HG02970 (cell line): ENCODE results near the gene ANKLE2.
"Not testable (repeated sequence)": the region's sequence is repeated elsewhere in the genome, so short reads cannot be mapped to it uniquely, and the experiment has no call there.

Source experiments
- ATAC-seq: cut with Tn5 transposase; IDR thresholded peaks from one replicate; pipeline ENCODE4 v1.9.1; 2021; ENCODE audit warnings: mild to moderate bottlenecking, moderate library complexity, moderate number of reproducible peaks; ENCODE audit not compliant: unreplicated experiment, low FRiP score

ANKLE2 gene

DNA sequence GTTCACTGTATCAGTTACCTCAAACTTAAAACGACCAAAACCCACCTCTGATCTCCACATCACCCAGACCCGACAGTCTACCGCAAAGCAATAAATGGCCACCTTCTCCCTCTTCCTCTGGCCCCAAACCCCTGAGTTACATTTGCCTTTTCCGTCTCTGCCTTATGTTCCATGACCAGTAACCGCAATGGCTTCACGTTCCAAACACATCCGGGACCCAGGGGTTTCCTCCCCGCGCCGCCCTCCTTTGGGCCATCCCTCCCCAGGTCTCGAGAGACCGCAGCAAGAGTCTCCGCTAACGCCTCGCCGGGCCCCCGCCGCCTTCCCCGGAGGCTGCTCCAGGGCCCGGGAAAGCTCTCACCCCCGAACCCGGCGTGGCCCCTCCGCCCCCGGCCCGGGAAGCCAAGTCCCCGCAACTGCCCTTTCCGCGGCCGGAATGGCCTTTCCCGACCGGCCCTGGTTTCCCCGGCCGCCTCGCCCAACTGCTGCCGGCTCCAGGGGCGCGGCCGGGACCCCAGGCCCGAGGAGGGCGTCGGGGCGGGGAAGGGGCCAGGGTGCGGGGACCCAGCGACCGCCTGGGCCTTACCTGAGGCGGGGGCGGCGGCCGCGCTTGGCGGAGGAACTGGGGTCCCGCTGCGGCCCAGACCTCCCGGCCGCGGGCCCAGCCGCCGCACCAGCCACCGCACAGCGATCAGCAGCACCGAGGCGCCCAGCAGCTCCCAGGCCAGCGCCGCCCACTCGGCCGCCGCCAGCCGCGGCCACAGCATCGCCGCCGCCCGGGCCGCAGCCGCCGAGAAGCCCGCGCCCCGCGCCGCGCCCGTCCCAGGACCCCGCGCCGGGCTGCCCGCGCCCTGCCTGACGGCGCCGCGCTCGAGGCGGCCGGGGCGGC lies at the start of gene ANKLE2:
Gene ANKLE2 (minus strand): TSS at position 801 of the 889 bp plus-strand sequence. CDS start 34 bp downstream, at position 767.
- ATAC-seq: peak; percentile 26

DNA sequence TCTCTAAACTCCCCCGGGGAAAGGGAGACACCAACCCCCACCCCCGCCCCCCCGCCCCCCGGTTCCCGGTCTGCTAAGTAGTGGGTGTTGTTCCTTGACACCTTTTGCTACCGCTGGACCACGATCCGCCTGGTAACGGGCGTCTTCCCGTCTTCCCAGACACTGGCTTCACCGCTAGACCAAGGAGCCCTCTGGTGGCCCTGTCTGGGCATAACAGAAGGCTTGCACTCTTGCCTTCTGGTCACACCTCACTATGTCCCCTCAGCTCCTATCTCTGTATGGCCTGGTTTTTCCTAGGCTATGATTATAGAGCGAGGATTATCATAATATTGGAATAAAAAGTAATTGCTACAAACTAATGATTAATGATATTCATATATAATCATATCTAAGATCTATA lies 47.8 kb upstream of the ANKLE2 start:
- not testable (repeated sequence) for ATAC-seq

DNA sequence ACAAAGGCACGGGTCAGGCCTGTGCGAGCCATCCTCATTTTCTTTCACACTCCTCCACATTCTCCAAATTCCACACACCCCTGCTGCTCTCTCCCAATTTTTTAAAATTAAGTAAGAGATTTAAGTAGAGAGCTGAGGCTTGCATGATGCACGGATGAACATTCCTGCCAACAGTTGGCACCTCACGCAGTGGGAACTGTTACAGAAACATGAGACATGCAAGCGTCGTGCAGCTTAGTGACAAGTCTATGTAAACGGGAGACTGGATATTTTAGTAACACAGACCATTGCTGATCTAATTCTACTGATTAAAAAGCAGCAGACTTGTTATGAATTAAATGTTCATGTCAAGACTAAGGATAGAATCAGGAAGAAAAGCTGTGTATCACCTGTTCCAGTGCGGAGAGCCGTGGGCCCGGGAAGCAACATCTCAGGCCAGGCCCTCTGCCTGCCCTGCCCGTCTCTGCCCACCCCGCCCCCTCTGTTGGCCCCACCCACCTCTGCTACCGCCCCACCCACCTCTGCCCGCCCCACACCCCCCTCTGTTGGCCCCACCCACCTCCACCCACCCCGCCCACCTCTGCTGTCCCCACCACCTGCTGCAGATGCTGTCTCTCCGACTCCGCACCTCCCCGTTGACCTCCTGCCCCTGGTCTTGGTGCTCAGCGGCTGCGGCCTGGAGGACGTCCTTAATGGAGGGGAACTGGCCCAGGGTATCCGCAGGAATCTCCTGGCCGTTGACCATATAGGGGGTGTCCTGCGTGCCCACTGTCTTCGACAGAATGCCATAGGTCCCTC lies 45.9 kb upstream of the ANKLE2 start:
- no peak for ATAC-seq

DNA sequence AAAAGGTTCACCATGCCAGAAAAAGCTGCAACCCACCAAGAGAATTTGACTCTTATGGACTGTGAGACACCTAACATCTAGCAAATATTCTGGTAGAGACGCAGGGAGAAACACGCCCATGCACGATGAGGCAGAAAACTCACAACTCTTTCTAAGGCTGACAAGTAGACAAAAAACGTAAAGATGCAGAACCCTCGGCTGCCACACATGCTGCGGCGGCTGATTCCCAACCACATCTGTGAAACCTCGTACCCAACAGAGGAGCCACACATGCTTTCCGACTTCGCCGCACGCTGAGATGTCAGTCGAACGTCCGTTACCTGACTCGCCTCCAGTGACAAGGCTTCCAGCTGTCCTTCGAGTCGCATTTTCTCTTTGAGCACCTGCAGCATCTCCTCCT lies 45.2 kb upstream of the ANKLE2 start:
- ATAC-seq: no peak

DNA sequence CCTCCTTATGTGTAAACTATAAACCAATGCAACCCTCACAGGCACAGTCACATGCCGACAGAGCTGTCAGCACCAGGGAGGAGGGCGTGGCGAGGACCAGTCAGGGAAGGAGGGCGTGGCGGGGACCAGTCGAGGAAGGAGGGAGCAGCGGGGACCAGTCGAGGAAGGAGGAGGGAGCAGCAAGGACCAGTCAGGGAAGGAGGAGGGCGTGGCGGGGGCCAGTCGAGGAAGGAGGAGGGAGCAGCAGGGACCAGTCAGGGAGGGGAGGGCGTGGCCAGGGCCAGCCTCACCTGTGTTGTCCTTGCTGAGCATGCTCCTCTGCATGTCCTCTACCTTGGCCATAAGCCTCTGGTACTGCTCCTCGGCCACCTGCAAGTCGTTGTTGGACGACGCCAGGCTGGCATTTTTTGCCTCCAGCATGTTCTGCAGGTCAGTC lies 42.8 kb upstream of the ANKLE2 start:
- no peak for ATAC-seq

DNA sequence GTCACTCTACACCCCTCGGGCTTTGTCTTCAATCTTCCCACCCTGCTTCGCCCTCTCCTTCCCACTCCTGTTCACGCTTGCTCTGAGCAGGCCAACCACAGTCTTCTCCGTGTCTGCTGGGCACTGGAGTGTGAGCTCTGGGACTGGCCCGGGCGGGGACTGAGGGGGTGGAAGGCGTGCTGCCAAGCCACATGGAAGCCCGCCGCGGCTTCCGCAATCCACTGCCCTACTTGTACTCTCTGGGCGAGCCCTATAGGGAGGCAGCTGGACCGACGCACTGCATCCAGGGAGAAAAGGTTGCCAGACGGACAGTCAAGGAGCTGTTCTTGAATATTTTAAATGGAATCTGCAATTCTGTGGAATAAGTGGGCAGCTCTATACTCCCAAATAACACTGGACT lies 42.3 kb upstream of the ANKLE2 start:
- ATAC-seq: no peak

DNA sequence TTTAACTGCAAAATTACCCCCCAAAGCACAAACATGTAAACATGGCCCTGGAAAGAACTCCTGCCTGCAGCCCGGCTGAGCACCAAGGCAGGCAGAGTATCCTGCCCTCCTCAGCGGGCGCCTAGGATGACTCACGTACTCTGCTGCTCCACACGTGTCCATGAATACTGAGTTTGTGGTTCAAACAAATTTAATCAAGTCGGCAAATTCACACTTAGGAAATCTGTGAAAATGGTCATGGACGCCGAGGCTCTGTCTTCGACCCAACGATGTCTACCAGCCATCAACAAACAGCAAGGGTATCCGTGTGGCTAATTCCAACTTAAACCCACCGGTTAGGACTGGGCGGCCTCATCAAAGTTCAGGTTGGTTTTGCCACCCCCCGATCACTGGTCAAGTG lies 41.5 kb upstream of the ANKLE2 start:
- no peak for ATAC-seq

DNA sequence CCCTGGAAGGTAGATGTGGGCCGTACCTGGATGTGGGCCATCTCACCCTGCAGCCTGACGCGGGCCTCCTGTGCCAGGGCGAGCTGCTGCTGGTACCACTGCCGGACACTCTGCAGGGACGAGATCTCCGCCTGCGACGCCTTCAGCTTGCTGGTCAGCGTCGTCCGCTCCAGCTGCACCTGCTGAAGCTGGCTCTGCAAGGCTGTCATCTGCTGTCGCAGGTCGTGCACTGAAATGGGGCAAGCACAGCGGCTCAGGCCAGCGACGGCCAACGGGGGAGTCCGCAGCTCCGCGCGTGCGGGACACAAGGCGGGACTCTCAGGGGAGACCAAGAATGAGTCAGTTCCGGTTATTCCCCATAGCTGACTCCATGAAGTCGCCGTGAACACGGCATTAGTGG lies 40.1 kb upstream of the ANKLE2 start:
- ATAC-seq: no peak

DNA sequence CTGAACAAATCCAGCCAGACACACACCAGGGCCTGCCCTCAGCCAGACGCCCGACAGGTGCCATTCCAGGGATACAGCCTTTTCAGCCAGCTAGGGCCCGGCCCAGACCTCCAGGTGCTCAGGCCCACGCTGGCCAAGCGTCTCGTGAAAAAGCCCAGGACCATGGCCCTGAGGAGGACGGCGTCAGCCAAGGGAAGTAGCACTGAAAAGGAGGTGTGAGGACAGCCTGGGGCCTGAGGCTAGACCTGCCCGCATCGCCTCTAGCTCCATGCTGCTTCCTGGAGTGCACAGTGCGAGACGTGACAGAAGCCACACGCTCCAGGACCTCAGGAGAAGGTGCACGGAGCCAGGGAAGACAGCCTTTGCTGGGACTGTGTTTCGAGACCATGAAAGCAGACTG lies 37.2 kb upstream of the ANKLE2 start:
- ATAC-seq: no peak

DNA sequence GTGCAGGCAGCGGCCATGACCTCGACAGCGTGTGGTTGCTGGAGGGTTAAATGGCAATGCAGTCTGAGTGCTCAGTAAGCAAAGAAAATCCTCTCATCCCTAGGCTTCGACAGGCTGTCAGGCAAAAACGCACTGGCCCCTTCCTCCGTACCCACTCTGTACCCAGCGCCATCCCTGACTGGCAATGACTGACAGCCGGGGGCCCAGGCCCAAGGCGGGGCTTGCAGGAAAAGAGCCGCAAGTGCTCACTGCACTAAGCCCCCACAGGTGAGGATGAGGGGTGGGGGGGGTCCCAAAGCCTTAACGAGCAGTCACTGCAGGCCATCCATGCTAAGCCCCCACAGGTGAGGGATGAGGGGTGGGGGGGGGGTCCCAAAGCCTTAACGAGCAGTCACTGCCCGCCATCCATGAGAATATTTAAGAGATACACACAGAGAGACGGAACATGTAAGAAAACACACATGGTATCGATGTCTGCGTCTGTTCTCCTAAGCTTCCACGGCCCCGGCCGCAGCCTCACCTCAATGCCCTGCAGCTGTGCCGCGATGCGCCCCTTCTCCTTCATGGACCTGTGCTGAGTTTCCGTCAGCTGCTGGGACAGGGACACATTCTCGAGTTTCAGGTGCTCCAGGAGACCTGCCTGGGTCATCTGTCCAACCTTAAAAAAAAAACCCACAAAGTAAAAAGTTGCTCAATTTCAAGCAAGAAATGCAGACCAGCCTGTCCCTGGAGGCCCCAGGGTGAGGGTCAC lies 36.4 kb upstream of the ANKLE2 start:
- ATAC-seq: no peak

DNA sequence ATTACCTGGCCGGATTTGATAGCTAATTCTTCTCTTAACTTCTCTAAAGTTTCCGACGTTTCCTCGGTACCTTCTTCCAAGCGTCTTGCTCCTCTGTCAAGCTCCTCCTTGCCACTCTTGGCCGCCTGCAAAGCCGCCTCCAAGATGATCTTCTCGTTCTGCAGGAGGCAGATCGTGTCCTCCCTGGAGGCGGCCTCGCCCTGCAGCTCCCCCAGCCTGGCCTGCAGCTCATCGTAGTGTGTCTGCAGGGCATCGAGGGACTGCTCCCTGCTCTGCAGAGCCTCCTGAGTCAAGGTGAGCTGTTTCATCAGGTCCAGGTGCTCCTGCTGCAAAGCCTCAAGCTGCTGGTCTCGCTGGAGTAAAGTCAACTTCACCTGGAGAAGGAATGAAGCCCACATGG lies 34.2 kb upstream of the ANKLE2 start:
- no peak for ATAC-seq

DNA sequence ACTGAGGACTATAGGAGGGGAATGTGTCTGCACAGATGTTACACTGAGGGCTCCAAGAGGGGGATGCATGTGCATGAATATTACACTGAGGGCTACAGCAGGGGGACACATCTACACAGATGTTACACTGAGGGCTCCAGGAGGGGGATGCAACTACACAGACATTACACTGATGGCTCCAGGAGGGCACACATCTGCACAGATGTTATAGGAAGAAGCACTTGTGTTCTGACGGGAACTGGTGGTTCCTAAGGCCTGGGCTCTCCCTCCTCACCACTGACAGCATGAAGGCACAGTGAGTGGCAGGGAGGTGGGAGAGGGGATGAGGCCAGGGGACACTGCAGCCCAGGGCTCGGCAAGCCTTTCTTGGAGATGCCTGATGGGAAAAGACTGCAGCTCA lies 30.3 kb upstream of the ANKLE2 start:
- ATAC-seq: not testable (repeated sequence)

DNA sequence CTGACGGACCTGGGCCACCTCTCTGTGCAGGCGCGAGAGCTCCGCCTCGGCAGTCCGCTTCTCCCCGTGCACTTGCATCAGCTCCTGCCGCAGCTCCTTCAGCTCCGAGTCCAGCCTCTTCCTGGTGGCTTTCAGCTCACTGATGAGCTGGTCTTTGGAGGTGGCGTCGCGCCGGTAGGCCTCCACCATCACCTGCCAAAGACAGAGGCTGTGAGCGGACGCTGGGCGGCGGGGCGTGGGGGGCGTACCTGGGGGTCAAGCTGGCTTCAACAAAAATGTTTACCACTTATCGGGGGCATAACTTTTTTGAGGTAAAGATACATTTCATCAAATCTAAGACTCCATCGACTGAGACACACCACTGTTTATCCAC lies 27.5 kb upstream of the ANKLE2 start:
- ATAC-seq: no peak

DNA sequence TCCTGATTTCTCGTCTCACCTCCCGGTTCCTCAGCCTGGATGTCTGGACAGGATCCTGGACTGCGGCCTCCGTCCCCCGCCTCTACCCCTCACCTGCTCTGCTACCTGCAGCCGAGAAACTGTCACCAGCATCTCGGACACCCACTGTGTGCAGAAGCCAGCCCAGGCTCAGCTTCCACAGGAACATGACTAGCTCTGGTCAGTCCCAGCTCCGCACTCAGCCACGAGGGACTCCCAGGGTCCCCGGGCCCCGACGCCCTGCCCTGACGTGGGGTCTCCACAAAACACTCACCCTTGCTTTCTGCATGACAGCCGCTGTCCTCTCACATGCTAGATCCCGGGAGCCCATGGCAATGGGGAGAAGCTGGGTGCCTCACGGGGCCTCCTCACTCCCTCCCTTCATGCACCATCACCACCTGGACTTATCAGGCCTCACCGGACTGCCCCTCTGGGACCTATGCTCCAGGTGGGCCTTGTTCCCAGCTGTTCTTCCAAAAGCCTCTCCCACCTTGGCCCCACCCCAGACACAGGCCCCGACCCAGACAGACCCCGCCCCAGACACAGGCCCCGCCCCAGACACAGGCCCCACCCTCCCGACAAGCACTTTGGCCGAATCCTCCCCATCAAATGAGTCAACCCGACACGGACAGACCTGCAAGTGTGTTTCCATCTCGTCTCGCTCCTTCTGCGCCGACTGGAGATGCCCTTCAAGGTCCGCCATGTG lies 26.9 kb upstream of the ANKLE2 start:
- no peak for ATAC-seq

DNA sequence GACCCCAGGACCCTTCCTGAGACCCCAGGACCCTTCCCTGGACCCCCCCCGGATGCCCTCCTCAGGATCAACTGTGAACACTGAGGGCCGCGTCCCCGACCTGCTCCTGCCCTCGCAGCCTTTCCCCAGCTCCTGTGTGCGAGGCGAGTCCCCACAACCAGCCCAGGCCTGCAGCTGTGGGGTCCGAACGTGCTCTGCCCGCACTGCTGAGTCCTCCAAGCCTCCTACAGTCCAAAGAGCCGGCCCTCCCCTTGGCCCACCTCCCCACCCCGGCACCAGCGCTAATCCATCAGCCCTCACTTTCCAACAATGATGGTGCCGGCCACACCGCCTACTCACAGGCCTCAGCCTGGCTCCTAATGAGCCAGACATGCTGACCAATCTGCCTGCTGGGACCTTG lies 26.2 kb upstream of the ANKLE2 start:
- no peak for ATAC-seq

DNA sequence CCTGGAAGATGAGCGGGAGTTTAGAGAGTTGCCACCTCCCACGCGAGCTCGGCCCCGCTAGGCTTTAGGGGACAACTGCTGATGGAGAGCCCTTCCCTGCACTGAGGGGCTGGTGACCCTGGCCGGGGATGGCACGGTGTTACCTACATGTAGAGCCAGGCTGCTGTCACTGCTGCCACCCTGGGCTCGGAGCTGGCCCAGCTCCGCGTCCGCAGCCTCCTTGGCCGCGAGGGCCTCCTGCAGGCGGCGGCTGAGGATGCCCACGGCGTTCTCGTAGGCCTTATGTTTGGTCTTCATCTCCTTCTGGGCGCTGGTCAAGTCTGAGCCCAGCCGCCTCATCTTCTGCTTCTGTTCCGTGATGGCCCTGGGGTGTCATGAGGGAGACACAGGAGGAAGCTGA lies 24.6 kb upstream of the ANKLE2 start:
- ATAC-seq: no peak

DNA sequence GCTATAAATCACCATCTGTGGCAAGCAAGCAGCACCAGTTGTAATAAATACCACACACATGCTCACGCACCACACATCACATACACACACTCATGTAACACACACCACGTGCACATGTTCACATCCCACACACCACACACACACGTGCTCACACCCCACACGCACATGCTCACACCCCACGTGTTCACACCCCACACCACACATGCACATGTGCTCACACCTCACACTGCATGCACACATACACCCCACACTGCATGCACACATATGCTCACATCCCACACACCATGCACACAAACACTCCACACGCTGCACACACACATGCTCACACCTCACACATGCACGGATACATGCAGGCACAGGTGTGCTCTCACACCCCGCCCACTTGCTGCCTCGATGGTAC lies 22.9 kb upstream of the ANKLE2 start:
- no peak for ATAC-seq

DNA sequence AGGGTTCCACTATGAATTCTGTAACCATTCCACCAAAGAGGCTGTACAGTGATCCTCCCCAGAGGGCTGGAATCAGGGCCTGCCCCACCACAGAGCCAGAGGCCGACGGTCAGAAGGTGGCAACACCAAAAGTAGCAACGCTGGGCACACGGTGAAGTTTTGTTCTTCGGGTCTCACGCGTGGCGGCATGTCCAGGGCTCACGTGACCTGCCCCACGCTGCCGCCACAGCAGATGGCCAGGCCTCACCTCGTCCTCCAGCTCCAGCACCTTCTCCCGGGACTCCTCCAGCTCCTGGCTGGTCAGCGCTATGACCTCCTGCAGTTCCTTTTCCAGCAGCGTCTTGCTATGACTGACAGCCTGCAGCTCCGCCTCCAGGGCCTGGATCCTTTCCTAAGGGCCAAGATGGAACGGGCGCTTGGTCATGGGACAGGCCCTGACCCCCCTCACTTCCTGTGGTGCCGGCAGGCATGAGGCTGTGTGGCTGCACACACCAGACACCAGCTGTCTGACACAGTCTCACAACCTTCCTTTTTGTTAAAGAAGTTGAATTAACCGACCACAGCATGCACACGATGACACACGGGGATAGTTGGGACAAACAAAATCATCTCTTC lies 22.4 kb upstream of the ANKLE2 start:
- ATAC-seq: no peak

DNA sequence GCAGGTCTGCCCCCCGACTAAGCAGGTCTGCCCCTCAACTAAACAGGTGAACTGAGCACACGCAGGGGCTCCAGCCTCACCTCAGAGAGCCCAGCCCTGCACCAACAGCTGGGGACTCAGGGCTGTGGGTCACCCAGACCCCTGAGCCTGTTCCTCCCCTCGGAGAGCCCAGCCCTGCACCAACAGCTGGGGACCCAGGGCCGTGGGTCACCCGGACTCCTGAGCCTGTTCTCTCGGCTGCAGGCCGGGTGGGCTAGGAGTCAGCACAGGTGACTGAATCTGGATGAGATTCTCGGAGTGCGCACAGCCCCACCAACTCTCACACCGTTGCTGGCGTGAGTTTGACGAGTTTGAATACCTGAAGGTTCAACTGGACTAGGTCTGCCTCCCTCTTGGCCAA lies 20.3 kb upstream of the ANKLE2 start:
- no peak for ATAC-seq

DNA sequence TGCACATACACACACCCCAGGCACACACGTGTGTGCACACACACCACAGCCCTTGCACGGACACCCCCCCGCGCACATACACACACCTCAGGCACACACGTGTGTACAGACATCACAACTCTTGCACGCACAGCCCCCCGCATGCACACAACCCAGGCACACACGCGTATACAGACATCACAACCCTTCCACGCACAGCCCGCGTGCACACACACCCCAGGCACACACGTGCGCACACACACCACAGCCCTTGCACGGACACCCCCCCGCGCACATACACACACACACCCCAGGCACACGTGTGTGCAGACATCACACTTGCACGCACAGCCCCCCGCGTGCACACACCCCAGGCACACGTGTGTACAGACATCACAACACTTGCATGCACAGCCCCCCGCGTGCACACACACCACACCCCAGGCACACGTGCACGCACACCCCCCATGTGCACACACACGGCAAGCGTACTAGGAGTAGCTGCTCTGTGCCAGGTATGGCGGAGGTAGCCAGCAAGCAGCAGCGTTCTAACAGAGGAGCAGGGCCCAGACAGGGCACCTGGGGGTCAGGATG lies 18.2 kb upstream of the ANKLE2 start:
- no peak for ATAC-seq
